Inflammatory macrophage (primary cell): ENCODE results near the gene PPAT.
A peak's percentile ranks its signal among the peaks of the same experiment; 100 is the strongest.

Source experiments
- DNase-seq, 2 donors: peaks; one replicate each; pipeline ENCODE4 v3.0.0-alpha.2; 2020 to 2022

The PPAT gene

DNA sequence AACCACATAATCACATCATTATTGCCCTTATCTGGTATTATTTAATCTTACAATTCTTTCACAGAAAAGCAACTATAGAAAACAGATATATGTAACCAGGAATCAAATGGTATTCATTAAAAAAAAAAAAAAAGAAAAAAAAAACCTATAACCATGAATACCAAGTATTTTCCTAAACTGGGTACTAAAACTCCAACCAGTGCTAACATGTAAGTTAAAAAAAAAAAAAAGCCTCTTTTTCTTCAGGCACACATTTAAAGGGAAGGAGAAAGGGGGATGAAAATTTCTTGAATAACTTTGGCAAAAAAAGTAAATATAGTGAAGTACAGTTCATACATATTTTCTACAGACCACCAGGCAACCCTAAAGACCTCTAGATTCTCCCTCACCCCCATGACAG lies 2.1 kb downstream of the PPAT start:
- DNase-seq, result no peak

DNA sequence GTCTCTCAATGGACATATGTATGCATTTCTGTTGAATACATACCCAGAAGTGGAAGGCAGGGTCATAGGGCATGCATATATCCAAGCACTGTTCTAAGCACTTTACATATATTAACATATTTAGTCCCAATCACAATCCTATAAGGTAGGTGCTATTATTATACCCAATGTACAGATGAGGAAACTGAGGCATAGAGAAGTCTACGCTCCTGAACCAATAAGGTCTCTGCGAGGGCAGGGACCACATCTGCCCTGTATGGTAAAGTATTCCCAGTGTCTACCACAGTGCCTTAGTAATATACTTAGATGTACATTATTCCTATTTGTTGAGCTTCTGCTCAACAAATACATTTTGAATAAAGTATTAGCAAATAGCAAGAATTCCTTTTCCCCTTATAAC lies 5.2 kb downstream of the PPAT start:
- no peak for DNase-seq

DNA sequence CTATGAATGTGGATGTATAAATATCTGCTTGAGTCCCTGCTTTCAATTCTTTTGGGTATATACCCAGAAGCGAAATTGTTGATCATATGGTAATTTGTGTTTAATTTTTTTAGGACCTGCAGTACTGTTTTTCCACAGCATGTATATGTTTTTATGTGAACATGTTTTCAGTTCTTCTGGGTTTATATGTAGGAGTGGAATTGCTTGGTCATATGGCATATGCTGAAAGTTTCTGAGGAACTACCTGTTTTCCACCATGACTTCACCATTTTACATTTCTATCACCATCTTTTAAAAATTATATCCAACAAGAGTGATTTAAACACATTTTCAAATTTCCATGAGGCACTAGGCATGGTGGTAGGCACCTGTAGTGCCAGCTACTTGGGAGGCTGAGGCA lies 8.2 kb downstream of the PPAT start:
- DNase-seq, result peak in 1 of 2 donors; percentile 8

DNA sequence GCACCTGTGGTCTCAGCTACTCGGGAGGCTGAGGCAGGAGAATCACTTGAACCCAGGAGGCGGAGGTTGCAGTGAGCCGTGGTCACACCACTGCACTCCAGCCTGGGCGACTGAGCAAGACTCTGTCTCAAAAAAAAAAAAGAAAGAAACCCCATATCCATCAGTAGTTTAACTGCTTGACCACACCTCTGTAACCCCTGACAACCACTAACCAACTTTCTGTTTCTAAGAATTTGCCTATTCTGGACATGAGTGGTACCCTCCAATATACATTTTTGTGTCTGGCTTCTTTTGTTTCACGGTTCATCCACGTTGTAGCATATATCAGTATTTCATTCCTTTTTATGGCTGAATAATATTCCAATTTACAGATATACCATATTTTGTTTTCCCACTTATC lies 9.1 kb downstream of the PPAT start:
- DNase-seq, result no peak

DNA sequence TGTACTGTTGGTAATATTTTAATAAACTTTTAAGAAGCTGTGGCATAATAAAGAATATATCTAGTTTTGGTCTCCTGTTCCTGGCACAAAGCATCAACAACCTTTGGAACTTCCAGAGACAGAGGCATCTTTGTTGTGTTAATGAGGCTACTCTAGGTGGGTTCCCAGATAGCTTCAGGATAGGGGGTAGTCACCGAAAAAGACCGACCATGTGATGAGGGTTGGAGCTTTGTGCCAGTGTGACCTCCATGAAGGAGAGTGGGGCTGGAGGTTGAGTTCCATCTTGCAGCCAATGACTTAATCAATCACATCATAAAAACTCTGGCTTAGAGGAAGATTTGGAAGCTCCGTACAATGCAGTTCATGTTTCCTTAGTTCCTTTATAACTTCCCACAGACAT lies 9.9 kb downstream of the PPAT start:
- DNase-seq, result no peak

DNA sequence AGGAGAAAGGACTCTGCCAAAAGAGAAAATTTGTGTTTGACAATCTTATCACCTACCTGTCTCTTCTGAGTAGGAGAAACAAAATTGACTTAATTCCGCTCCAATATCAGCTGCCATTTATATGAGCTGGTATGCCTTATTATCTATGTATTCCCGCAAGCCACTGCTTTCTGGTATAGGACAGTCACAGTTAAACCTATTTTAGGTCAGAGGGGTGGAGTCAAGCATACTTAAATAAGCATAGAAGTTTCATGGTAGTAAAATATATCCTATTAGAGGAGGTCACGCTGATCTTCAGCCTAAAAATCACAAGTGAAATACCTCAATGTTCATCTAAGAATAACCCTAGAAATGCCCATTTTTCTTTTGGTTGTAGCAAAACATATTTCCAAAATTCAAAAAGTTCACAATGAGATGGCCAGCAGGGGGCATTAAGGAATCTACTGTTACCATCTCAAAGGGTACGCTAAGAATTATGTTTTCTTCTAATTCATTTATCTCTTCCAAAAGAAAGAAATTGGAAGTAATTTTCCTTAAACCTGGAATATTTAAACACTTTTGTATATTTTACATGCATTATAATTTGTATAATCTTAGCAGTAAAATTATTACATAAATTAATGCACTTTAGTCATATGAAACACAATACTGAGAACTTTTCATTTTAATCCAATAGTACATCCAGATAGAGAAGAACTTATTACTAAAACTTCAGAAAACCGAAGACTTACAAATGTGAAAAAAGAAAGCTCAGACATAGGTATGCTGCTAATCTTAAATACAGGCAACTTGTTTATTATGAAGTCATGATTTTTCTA lies 10.5 kb downstream of the PPAT start:
- peak; percentile 25 to 46 for DNase-seq

DNA sequence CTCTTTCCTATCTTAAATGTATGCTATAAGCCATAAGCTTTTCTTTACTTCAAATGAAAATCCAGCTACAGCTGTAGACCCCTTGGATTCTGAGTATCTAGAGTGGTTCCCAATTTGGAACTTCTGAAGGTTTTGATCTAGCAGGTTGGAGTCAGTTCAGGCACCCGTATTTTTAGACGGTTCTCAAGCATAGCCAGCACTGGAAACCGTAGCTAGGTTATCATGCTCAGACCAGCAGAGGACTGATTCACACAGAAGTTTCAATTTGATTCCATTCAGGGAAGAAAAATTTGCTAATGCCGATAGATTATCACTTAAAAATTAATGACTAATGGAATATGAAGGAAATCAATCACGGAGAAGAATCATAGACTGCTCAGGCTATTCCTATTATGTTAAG lies 11.2 kb downstream of the PPAT start:
- DNase-seq, result no peak

DNA sequence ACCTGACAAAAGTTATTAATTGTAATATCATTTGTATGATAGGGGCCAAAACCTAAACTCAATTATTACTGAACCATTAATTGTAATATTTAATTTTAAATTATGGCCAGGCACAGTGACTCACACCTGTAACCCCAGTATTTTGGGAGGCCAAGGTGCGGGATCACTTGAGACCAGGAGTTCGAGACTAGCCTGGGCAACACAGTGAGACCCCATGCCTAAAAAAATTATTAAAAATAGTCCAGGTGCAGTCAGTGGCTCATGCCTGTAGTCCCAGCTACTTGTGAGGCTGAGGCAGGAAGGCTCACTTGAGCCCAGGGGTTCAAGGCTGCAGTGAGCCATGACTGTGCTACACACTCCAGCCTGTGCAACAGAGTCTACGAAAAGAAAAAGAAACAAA lies 18.0 kb downstream of the PPAT start:
- DNase-seq, result no peak

DNA sequence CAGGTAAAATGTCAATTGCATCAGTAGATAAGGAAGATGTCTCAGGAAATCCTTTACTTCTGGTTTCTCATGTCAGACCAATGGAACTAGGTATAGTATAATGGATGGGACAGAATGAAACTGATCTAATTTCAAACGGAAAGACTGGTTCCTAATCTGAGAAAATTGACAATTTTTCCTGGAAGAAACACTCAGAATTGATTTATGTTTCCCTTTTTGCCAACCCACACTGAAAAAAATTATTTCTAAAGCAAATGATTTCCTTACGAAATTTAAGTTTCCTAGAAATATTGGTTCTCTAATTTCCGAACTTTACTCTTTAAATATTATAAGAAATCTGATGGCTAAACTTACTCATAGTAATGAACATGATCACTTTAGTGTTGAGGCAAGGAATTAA lies 19.1 kb downstream of the PPAT start:
- DNase-seq, result peak in 1 of 2 donors; percentile 72

DNA sequence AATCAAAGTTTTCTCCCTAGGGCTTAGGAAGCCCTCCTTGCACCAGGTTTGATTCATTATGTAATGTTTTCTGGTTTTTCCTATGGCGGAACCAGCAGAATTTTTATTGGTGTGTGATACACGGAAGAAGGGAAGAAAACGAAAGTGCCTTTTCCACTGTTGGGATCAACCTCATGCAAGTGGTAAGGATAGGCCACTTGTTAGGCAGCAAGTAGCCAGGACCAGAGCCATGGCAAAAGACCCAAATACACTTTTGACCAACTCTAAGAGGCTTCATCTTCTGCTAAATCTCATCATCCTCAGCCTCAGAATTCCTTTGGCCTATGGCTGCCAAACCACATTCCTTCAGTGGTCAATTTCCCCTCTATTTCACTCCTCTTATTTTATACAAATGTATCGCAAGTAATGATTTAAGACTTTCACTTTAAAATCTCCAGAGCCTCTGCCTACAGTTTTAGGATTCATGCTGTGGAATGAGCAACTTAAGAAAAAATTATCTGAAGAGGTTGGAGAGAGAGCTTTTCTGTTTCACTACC lies 21.2 kb downstream of the PPAT start:
- DNase-seq, result no peak

DNA sequence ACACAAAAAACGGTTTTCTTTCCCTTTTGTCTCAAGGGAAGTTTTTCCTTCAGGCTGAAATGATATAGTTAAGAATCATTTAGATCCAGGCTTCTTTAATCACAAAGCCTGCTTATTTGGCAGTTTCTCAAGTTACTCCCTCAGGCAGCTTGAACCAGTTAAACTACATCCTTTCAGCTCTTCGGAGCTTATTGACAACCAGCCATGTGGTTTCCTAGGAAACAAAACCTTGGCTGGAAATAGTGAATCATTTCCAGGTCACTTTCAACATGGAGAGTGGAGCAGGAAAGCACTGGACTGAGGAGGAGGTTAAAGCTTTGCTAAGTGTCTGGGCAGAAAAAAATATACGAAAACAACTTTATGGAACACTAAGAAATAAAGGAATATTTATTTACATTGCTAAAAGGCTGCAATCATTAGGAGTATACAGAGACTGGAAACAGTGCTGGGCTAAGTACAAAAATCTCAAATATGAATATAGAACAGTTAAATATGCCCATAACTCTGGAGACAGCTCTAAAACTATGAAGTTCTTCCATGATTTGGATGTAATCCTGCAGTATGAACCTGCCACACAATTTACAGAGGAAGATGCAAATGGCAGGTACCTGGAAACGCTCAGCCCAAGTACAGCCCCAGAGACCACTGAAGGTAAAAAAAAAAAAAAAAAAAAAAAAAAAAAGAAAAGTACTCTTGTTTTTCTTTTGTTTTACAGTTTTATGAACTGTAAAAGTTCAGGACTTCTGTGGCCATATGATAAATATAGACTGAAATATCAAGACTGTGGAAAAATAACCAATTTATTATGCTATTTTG lies 25.0 kb downstream of the PPAT start:
- peak in 1 of 2 donors; percentile 16 for DNase-seq

DNA sequence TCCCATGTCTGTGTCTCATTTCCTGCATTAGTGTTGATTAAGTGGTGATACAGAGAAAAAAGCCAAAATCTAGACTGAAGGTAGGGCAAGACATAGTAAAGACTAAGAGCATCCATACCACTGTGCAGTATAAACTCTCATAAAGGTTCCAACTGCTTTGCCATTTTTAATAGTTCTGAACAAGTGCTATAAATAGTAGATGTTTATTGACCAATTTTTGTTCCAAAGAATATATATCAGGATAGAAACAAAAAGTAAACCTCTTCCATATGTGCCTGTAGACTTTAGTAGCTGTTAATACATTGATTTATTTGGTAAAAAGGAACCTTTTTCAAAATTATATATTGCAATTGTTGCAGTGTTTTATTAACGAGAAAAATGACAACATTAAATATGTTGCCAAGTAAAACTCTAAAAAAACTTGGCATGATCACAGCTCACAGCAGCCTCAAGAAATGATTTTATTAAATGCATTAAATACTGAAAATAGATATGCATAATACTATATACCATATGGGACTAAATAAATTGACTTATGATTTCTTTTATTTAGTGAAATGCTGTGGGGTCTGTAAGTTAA lies 25.8 kb downstream of the PPAT start:
- no peak for DNase-seq

DNA sequence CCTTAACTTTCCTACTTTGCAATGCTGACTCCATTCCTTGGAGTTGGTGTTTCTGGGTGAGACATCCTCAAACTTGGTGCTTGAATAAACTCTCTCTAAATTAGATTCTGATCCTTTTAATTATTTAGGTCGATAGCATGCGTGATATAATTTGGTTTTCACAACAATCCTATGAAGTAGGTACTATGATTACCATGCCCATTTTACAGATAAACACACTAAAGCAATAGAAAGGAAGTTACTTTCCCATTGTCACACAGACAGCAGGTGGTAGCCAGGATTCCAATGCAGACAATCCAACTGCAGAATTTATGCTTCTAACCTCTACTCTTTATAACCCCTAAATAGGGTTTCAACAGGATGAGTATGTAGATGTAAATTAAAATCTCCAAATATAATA lies 26.4 kb downstream of the PPAT start:
- DNase-seq, result no peak

DNA sequence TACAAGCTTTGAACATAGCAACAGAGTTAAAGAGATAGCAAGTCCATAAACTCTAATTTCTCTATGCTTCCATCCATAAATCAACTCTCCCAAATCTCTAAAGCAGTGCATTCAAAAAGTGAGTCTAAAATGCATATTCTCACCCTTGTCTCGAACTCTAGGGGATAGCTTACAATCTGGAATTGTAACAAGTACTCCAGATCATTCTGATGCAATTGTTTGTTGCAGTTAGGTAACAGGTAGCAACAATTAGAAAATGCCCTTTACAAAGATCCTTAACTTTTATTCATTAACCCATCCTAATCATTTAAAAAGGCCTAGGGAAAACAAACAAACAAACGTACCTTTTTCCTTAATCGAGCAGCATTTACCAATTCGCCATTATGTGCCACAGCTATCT lies 29.3 kb downstream of the PPAT start:
- DNase-seq, result no peak

DNA sequence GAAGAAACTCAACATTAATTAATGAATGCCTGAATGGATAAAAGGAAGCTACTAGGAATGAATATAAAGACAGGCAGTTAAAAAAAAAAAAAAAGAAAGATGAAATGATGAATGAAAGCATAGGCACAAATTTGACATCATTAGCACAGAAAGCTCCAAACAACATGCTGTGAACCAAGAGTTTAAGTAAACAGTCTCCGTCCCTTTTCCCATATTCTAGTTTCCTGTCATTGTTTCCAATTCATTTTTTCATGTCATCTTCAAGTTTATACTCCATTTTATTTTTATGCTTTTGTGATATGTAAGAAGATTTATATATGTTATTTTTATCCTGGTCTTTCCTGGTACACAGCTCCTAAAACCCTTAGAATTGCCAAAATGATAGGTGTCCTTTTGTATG lies 30.4 kb downstream of the PPAT start:
- no peak for DNase-seq

DNA sequence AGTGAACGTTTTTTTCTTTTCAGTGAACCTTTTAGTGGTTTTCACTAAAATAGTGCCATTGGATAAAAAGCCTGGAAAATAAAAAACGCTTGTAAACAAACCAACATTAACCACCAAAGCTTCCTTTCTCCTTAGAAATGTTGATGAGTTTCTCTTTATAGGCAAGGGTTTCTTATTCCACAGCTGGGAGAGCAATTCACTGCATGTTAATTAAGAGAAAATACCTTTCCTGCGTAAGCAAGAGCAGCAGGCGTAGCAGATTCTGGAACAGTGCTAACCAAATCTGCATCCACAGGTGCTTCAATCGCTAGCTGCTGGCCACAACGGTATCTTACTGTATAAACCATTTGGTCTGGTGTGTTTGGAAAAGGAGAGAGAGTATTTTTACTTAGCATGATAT lies 34.9 kb downstream of the PPAT start:
- no peak for DNase-seq

DNA sequence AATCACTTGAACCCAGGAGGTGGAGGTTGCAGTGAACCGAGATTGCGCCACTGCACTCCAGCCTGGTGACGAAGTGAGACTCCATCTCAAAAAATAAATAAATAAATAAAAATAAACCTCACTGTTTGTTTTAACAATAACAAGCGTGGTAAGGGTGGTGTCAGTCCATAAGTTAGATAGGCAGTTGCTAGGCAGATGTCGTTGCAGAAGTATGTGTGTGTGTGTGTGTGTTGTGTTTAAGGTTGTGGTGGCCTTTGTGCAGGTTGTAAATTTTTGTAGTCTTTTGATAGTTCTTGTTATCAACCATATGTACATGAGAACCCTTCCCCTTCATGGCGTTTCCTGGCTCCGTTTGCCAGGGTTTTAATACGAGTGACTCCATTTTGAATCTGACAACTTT lies 44.1 kb downstream of the PPAT start:
- no peak for DNase-seq

DNA sequence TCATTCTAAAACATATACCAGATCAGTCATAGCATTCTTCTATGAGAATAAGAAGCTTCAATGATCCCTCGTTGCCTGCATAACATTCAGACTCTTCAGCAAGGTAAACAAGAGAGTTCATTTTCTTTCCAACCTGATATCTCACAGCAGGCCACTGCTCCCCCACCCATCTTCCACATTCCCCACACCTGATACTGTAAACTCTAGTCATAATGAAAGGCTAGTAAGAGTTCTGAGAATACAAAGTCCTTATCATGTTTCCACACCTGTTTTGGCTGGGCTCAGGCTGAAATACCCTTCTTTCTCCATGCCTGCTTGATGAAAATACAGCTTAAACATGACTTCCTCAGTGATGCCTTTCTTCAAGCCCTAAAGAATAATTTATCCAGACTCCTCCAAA lies 45.9 kb downstream of the PPAT start:
- no peak for DNase-seq

DNA sequence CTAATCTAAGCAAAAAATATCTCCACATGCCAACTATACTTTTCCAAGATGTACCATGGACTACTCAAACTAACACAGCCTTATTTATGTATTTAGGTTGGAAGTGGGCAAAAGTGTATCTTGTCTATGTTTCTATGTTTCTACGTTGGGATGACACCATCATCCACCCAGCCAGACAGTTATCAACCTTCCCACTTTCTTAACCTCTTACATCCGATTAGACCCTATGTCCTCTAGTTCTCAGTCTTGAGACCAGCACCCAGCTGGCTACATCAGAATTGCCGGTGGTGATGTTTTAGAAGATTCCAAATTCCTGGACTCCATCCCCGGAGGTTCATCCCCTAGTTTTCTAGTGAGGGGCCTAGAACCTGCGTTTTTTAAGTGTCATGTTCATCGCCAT lies 47.1 kb downstream of the PPAT start:
- no peak for DNase-seq

DNA sequence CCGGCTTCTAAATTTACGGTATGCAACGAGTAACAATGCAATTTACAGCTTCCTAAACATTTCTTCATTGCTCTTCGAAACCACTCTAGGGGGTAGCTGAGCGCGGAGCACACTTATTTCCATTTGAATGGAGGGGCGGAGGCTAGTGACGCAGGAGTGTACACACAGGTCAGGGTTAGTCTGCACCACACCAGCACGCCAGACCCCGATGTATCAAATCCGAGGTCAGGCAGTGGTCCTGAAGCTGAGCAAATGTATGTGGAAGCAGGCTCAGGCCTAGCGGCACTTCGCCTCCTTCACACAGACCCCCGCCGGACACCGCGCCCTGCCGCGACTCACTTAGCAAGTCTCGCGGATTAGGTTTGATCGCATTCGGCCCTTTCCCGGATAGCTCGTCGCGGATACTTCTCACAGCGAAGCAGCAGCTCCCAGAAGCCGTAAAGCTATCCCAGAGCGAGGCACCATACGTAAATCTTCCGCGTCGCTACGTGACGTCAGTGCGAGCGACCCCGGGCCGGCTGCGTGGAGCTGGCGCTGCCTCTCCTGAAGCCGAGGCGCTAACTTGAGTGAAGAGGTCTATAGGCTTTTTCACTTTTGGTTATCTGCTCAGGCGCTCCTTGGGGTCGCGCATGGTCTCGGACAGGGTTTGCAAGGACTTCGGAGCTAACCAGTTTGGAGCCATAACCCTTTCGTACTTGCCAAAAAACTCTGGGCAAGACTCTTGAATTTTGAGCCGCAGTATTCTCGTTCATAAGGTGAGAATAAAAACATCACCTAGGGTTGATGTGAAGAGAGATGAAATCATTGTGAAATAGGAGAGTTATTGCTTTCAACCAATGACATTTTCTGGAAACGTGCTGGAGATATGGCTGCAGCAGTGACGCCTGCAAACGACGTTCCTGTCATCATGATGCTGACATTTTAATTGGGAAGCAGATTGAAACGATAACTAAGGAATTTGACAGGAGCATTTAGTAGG lies 48.1 kb downstream of the PPAT start, which contains the start of gene AASDH:
AASDH (minus strand) TSS at position 469 of the 979 bp plus-strand sequence. CDS start 3,192 bp downstream, outside the sequence.
- peak; percentile 94 to 96 for DNase-seq

DNA sequence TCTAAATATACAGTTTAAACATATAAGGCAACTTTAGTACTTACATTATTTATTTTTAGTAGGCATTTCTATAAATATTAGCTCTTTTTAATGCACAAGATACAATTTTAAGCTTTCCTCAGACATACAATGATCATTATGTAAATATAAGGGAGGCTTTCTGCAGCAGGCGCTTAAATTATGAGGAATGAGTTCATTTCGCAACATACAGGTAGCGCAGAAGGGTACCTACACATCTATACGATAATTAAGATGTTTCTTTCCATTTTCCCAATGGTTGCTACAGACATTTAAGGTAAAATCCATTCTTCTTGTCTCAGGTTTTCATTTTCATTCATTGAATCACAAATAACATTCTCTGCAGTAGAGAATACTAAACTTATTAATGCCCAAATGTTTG lies 49.3 kb downstream of the PPAT start:
- DNase-seq, result no peak

DNA sequence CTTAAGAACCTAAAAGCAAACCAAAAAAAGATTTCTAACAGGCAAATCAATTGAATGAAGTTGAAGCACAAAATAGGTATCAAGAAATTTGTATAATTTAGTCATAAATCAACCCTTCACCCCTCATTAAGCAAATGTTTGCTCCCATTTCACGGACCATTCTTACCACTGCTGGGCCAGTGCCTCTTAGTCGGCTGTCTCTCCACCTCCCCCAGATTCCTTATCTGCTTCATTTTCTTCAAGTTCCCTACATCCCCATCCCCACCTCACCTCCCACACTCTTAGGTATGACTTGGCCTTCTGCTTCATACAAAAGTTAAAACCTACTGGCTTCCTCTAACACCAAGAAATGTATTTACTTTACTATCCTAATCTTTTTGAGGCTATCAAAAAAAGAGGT lies 60.0 kb downstream of the PPAT start:
- DNase-seq, result no peak
